ENCODE data around the gene SLC9A5. TPM values are rescaled to one million over a fixed set of nuclear protein-coding genes. Genes with fewer than 3 reads are reported as not detected.

The SLC9A5 gene
- total and polyA plus RNA-seq, 10 donors = 6.0 to 34.1 (median 18.2) TPM

DNA sequence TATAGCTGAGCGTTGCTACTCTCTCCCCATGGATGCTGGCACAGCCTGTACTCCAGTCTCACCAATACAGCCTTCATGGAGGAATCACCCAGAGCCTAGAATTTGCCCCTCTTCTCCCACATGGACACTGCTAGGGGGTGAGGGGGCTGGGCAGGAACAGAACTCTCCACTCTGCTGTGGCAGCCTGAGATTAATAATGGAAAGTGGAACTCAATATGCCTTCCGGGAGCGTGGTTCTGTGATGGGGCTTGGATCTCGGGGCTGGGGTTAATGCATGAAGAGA lies 1.2 kb downstream of the SLC9A5 start:
- 71 to 89% (median 78%) methylated on average over 4 of the region's 4 CpGs for WGBS, 5 donors
- TF ChIP-seq POLR2AphosphoS5 (IDR thresholded peaks at IDR 0.05) = no peak
- no peak for TF ChIP-seq POLR2A (IDR thresholded peaks at IDR 0.05)
- TF ChIP-seq, protein P1, sequence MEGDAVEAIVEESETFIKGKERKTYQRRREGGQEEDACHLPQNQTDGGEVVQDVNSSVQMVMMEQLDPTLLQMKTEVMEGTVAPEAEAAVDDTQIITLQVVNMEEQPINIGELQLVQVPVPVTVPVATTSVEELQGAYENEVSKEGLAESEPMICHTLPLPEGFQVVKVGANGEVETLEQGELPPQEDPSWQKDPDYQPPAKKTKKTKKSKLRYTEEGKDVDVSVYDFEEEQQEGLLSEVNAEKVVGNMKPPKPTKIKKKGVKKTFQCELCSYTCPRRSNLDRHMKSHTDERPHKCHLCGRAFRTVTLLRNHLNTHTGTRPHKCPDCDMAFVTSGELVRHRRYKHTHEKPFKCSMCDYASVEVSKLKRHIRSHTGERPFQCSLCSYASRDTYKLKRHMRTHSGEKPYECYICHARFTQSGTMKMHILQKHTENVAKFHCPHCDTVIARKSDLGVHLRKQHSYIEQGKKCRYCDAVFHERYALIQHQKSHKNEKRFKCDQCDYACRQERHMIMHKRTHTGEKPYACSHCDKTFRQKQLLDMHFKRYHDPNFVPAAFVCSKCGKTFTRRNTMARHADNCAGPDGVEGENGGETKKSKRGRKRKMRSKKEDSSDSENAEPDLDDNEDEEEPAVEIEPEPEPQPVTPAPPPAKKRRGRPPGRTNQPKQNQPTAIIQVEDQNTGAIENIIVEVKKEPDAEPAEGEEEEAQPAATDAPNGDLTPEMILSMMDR (IDR thresholded peaks at IDR 0.05 in 8 of 11, conservative IDR thresholded peaks at IDR 0.05 in 3 of 11) = no peak

DNA sequence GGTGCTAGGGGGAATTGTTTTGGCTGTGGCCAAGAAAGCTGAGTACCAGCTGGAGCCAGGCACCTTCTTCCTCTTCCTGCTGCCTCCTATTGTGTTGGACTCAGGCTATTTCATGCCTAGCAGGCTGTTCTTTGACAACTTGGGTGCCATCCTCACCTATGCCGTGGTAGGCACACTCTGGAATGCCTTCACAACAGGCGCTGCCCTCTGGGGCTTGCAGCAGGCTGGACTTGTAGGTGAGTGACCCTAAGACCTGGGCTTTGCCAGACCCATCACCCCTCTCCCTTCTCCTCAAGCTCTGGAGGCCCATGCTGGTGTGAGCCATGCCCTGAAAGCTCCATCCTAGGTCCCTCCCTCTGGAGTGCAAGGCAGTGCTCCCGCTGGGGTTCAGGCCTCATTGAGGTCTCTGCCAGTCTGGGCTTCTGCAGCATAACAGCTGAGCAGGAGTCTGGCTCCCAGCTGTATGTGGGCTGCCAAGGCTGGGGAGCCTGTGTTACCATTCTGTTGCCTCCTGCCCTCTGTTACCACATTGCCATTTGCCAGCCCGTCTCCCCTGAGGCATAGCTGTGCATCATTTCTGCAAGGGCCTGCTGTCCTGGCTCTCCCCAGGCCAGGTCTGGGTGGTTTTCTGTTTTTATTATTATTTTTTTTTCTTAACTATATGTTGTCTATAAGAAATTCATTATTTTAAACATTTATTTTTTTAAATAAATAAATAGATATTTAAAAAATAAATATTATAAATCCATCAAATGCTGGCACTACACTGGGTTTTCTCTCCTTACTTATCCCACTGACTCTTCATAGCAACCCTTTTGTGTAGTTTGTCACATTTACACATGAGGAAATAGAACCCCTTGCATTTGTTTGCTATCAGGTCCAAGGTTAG lies 4.1 kb downstream of the SLC9A5 start:
- Histone ChIP-seq H3K27me3 (replicated peaks in 1 of 7) (peaks cover 0 to 35% (median 7%) of the 10 kb centered on the region in 7 donors), H3K9me3 (no peaks in the 10 kb centered on the region), H3K4me3 (no peak overlapping the region), H3K36me3 (peaks cover 0 to 11% (median 0%) of the 10 kb centered on the region in 6 donors), H3K4me1 (peaks cover 4 to 68% (median 30%) of the 10 kb centered on the region in 6 donors), H3K27ac (peak overlapping the region in 1 of 8 donors; percentile 7)
- TF ChIP-seq POLR2AphosphoS5 (IDR thresholded peaks at IDR 0.05) (no peak), POLR2A (IDR thresholded peaks at IDR 0.05) (no peak)
- TF ChIP-seq, protein P1 (IDR thresholded peaks at IDR 0.05 in 8 of 11, conservative IDR thresholded peaks at IDR 0.05 in 3 of 11) = no peak
- peak; percentile 65 for DNase-seq
- intact Hi-C loops (cut with DNase I; ENCODE audit: low total_unique reads) = no loop called here
- 80 to 93% (median 88%) methylated on average over 4 of the region's 4 CpGs for WGBS, 5 donors

More for the DNA sequence above, 1.2 kb downstream of the SLC9A5 start:
- H3K36me3 ChIP-seq = peaks cover 0 to 5% (median 0%) of the 10 kb centered on the region in 6 donors
- H3K27me3 ChIP-seq (replicated peaks in 1 of 7) = peaks cover 0 to 30% (median 7%) of the 10 kb centered on the region in 7 donors
- intact Hi-C loops (cut with DNase I; ENCODE audit: low total_unique reads) = no loop called here
- H3K4me1 ChIP-seq = peaks cover 17 to 67% (median 44%) of the 10 kb centered on the region in 6 donors
- no peaks in the 10 kb centered on the region for H3K9me3 ChIP-seq
- H3K4me3 ChIP-seq = peak overlapping the region in 6 of 8 donors; percentile 45 to 95 (median 92)
- H3K27ac ChIP-seq = peak overlapping the region in 5 of 8 donors; percentile 92 to 96 (median 92)
- peak; percentile 41 for DNase-seq

DNA sequence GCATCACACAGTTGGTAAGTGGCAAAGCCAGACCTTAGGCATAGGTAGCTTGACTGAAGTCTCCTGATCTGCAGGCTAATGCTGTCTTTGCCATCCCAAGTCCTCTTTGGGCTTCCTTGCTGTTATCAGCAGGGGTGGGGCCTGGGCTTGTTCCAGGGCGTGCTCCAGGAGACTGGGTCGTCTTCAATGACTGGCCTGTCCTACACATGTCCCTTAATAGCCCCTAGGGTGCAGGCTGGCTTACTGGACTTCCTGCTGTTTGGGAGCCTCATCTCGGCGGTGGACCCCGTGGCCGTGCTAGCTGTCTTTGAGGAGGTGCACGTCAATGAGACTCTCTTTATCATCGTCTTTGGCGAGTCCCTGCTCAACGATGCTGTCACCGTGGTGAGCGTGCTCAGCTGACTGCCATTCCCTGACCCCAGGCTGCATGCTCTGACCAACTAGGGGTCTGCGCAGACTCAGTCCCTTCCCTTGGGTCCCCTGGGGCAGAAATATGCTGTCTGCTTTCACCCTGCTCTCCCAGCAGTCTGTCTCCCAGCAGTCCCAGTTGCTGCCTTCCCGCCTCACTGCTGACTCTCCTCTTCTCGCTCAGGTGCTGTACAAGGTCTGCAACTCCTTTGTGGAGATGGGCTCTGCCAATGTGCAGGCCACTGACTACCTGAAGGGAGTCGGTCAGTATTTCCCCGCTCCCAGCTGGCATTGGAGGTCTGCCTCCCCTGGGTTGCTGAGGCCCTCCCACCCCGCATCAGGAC lies 6.2 kb downstream of the SLC9A5 start:
- Histone ChIP-seq H3K4me3 (no peak overlapping the region), H3K27ac (peak overlapping the region in 3 of 8 donors; percentile 12 to 80 (median 79)), H3K4me1 (peaks cover 0 to 57% (median 18%) of the 10 kb centered on the region in 6 donors), H3K27me3 (replicated peaks in 1 of 7) (peaks cover 0 to 13% (median 0%) of the 10 kb centered on the region in 7 donors), H3K9me3 (no peaks in the 10 kb centered on the region), H3K36me3 (peaks cover 0 to 11% (median 0%) of the 10 kb centered on the region in 6 donors)
- intact Hi-C loops (cut with DNase I; ENCODE audit: low total_unique reads) = no loop called here
- DNase-seq = peak; percentile 55
- 85 to 95% (median 88%) methylated on average over 14 to 18 of the region's 18 CpGs for WGBS, 5 donors
- TF ChIP-seq POLR2AphosphoS5 (IDR thresholded peaks at IDR 0.05) = no peak
- TF ChIP-seq, protein P1 (IDR thresholded peaks at IDR 0.05 in 8 of 11, conservative IDR thresholded peaks at IDR 0.05 in 3 of 11) = no peak
- TF ChIP-seq POLR2A (IDR thresholded peaks at IDR 0.05) = no peak
